GM19463 (cell line): ENCODE results near the gene FLT4.

Experiments used
- ATAC-seq: cut with Tn5 transposase; IDR thresholded peaks from one replicate; pipeline ENCODE4 v1.9.1; 2021; ENCODE audit warnings: mild to moderate bottlenecking, moderate library complexity; ENCODE audit not compliant: unreplicated experiment

The FLT4 gene

GRCh38 chr5:180594311-180595045 lies 54.9 kb downstream of the FLT4 start:
- no peak for ATAC-seq

GRCh38 chr5:180593446-180594206 lies 55.8 kb downstream of the FLT4 start:
- no peak for ATAC-seq

- ATAC-seq = no peak
Observed at GRCh38 chr5:180592176-180592575, 57.2 kb downstream of the FLT4 start.

- no peak for ATAC-seq
Observed at GRCh38 chr5:180591311-180591887, 58.0 kb downstream of the FLT4 start, which contains the start of gene SCGB3A1. Gene SCGB3A1, minus strand, starts transcription at chr5:180591499. Its CDS starts 37 bp downstream, at chr5:180591462.

GRCh38 chr5:180590543-180591310 lies 58.7 kb downstream of the FLT4 start:
- no peak for ATAC-seq

GRCh38 chr5:180589771-180590542 lies 59.4 kb downstream of the FLT4 start:
- no peak for ATAC-seq

- ATAC-seq = no peak
Observed at GRCh38 chr5:180586870-180587269, 62.5 kb downstream of the FLT4 start.

GRCh38 chr5:180586204-180586603 lies 63.2 kb downstream of the FLT4 start:
- no peak for ATAC-seq

GRCh38 chr5:180583738-180584137 lies 65.7 kb downstream of the FLT4 start:
- ATAC-seq = no peak

GRCh38 chr5:180580681-180581080 lies 68.7 kb downstream of the FLT4 start:
- ATAC-seq = no peak

GRCh38 chr5:180575571-180575970 lies 73.8 kb downstream of the FLT4 start:
- no peak for ATAC-seq

- ATAC-seq = no peak
Observed at GRCh38 chr5:180568914-180569313, 80.5 kb downstream of the FLT4 start.

- no peak for ATAC-seq
Observed at GRCh38 chr5:180563994-180564393, 85.4 kb downstream of the FLT4 start.

GRCh38 chr5:180558232-180558631 lies 91.2 kb downstream of the FLT4 start:
- no peak for ATAC-seq

GRCh38 chr5:180557217-180557809 lies 92.1 kb downstream of the FLT4 start:
- no peak for ATAC-seq

GRCh38 chr5:180555168-180555921 lies 94.1 kb downstream of the FLT4 start:
- ATAC-seq = no peak

- ATAC-seq = no peak
Observed at GRCh38 chr5:180553530-180553929, 95.9 kb downstream of the FLT4 start.
